Naive B cell (primary cell): Measurements from ENCODE around the gene SPECC1L. TPM values are rescaled to one million over a fixed set of nuclear protein-coding genes. Genes with fewer than 3 reads are reported as not detected.

Experiments
- ATAC-seq, 2 donors: fragments of 150-1000 bp; cut with Tn5 transposase; 2 replicates each; pipeline ENCODE4 v1.10.0; 2021; ENCODE audit warnings: low read depth in 2 of 2, mild to moderate bottlenecking in 2 of 2, moderate library complexity in 2 of 2
- DNase-seq: peaks from one replicate; pipeline ENCODE4 v3.0.0; 2022
- H3K27ac Mint-ChIP-seq, 6 donors: one replicate each; pipeline ENCODE4 v1.8.0; 2020 to 2022; ENCODE audit warnings: mild to moderate bottlenecking in 6 of 6, mixed read lengths in 6 of 6, moderate library complexity in 5 of 6, inconsistent platforms in 2 of 6
- H3K27me3 Mint-ChIP-seq, 3 donors: one replicate each; pipeline ENCODE4 v1.8.0; 2021 to 2022; ENCODE audit warnings: mixed read lengths in 3 of 3, mild to moderate bottlenecking in 1 of 3
- H3K36me3 Mint-ChIP-seq, 2 donors: one replicate each; pipeline ENCODE4 v1.8.0; 2020 to 2022; ENCODE audit warnings: mixed read lengths in 2 of 2, inconsistent platforms in 1 of 2, mild to moderate bottlenecking in 1 of 2
- H3K4me1 Mint-ChIP-seq, 3 donors: one replicate each; pipeline ENCODE4 v1.8.0; 2020 to 2022; ENCODE audit warnings: mixed read lengths in 3 of 3, inconsistent platforms in 1 of 3, mild to moderate bottlenecking in 1 of 3, moderate library complexity in 1 of 3
- H3K4me3 Mint-ChIP-seq, 8 donors: one replicate each; pipeline ENCODE4 v1.8.0; 2020 to 2022; ENCODE audit warnings: mild to moderate bottlenecking in 8 of 8, mixed read lengths in 8 of 8, moderate library complexity in 8 of 8, inconsistent platforms in 2 of 8
- H3K9me3 Mint-ChIP-seq, 7 donors: one replicate each; pipeline ENCODE4 v1.8.0; 2020 to 2022; ENCODE audit warnings: mixed read lengths in 7 of 7, mild to moderate bottlenecking in 5 of 7, inconsistent platforms in 2 of 7, moderate library complexity in 1 of 7
- polyA plus RNA-seq, 6 donors: library from polyadenylated mRNA; unstranded; fragments of 300-500 nt; fragmentation: Illumina TruSeq; gene quantifications; one replicate each; pipeline ENCODE4 v1.2.3, GENCODE V29; 2021; ENCODE audit warnings: low read depth in 6 of 6

SPECC1L gene
- polyA plus RNA-seq, 6 donors from 2014 or later: 1.7 to 29.4 (median 9.7) TPM

DNA sequence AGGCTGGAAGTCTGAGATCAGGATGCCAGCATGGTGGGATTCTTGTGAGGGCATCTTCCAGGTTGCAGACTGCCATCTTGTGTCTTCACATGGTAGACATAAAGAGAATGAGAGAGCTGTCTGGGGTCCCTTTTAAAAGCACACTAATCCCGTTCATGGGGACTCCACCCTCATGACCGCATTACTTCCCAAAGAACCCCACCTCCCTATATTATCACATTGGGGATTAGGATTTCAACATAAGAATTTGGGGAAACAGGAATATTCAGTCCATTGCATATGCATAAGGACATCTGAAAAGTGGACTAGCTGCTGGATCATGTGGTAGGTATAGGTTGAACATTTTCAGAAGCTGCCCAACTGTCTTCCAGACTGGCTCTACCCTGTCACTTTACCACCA, 123.6 kb downstream of the SPECC1L start:
- Mint-ChIP-seq H3K27me3 (no peaks in the 10 kb centered on the region), H3K27ac (no peak overlapping the region), H3K9me3 (no peaks in the 10 kb centered on the region), H3K4me3 (no peak overlapping the region), H3K4me1 (peaks cover 0 to 9% (median 4%) of the 10 kb centered on the region in 3 donors), H3K36me3 (peaks cover 0 to 16% of the 10 kb centered on the region in 2 donors)
- DNase-seq: no peak
- ATAC-seq: no peak

GRCh38 chr22:24398409-24398808, 127.8 kb downstream of the SPECC1L start:
- H3K36me3 Mint-ChIP-seq: peaks cover 0 to 12% of the 10 kb centered on the region in 2 donors
- no peak for DNase-seq
- peaks cover 20 to 25% (median 21%) of the 10 kb centered on the region in 3 donors for H3K4me1 Mint-ChIP-seq
- no peak overlapping the region for H3K4me3 Mint-ChIP-seq
- H3K27ac Mint-ChIP-seq: peak overlapping the region in 1 of 6 donors; percentile 48
- no peaks in the 10 kb centered on the region for H3K9me3 Mint-ChIP-seq
- ATAC-seq: no peak
- no peaks in the 10 kb centered on the region for H3K27me3 Mint-ChIP-seq

DNA sequence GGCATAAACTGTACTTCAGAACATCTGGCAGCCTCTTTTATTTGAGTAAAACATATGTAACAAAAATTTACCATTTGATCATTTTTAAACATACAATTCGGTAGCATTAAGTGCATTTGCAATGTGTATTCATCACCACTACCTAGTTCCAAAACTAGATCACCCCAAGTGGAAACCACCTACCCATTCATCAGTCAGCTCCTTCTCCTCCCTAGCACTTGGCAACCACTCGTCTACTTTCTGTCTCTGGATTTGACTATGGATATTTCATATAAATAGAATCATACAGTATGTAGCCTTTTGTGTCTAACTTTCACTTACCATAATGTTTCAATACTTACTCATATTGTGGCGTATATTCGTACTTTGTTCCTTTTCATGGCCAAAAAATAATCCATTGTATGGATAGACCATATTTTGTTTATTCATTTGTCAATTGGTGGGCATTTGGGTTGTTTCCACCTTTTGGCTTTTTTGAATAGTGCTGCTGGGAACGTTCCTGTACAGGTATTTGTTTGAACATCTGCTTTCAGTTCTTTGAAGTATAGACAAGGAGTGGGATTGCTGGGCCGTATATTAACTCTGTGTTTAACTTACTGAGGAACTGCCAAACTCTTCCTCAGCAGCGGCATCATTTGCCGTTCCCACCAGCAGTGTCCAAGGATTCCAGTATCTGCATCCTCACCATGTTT, 129.5 kb downstream of the SPECC1L start:
- peak overlapping the region in 1 of 8 donors; percentile 66 for H3K4me3 Mint-ChIP-seq
- H3K27me3 Mint-ChIP-seq: no peaks in the 10 kb centered on the region
- no peak for ATAC-seq
- no peak for DNase-seq
- H3K9me3 Mint-ChIP-seq: no peaks in the 10 kb centered on the region
- H3K27ac Mint-ChIP-seq: peak overlapping the region; percentile 5 to 86 (median 76)
- peaks cover 20 to 31% (median 21%) of the 10 kb centered on the region in 3 donors for H3K4me1 Mint-ChIP-seq
- peaks cover 9 to 12% of the 10 kb centered on the region in 2 donors for H3K36me3 Mint-ChIP-seq

- Mint-ChIP-seq H3K4me3 (peak overlapping the region in 4 of 8 donors; percentile 53 to 82 (median 68)), H3K27me3 (no peaks in the 10 kb centered on the region), H3K27ac (peak overlapping the region; percentile 55 to 92 (median 80)), H3K36me3 (peaks cover 7 to 12% of the 10 kb centered on the region in 2 donors), H3K9me3 (no peaks in the 10 kb centered on the region), H3K4me1 (peaks cover 20 to 31% (median 21%) of the 10 kb centered on the region in 3 donors)
- DNase-seq (no peak), ATAC-seq (peak; percentile 50 to 66)
These were observed 130.3 kb downstream of the SPECC1L start for GRCh38 chr22:24400726-24401596.

DNA sequence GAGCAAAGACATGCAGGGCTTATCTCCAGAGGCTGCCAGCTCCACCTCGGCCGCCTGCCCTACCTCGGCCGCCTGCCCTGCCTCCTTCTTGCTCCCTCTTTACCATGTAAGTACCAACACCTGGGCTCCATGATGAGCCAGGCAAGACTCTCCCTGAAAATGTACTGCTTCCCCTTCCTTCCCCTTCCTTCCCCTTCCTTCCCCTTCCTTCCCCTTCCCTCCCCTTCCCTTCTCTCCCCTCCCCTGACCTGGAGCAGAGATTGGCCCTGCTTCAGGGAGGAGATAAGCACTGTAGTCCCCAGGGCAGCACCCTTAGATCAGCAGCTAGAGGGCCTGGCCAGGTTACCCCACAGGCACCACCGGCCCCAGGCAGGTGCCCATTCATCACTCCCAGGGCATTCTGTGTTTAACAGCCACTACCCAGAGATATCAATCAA, 131.3 kb downstream of the SPECC1L start:
- DNase-seq (no peak), ATAC-seq (no peak)
- peak overlapping the region in 3 of 6 donors; percentile 25 to 86 (median 58) for H3K27ac Mint-ChIP-seq
- H3K4me1 Mint-ChIP-seq: peaks cover 20 to 31% (median 21%) of the 10 kb centered on the region in 3 donors
- H3K27me3 Mint-ChIP-seq: no peaks in the 10 kb centered on the region
- no peaks in the 10 kb centered on the region for H3K9me3 Mint-ChIP-seq
- peaks cover 7 to 12% of the 10 kb centered on the region in 2 donors for H3K36me3 Mint-ChIP-seq
- peak overlapping the region in 1 of 8 donors; percentile 60 for H3K4me3 Mint-ChIP-seq

DNA sequence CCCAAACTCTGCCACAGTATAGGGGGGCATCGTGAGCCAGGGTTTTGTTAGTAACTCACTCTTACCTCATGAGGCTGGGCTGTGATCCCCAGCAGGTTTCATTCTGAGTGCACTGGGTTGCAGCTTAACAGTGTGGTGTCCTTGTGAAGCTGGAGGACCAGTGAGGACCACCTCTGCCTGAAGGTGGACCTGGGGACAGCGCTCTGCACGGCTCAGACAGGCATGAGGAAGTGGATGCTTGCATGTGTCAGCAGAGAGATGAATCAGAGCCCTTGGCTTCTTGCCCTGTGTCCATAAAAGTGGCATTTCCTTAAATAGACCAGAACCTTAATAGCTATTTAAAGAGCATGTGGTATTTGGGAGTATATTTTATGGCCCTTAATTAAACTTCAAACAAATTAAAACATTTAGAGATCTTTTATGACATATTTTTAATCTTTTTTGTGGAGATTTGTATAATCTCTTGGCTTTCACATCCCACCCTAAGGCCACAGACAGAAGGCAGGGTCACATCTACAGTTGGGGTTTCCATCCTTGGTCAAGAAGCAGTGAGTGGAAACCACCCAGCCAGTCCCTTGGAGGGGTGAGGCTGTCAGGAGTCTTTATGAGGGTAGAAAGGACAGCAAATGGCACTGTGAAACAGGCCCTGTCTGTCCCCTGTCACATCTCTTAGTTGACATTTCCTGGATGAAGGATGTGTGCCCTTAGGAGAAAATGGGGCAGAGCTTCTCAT, 132.0 kb downstream of the SPECC1L start:
- Mint-ChIP-seq H3K9me3 (no peaks in the 10 kb centered on the region), H3K4me1 (peaks cover 21 to 31% (median 26%) of the 10 kb centered on the region in 3 donors), H3K27me3 (no peaks in the 10 kb centered on the region), H3K36me3 (peaks cover 6 to 12% of the 10 kb centered on the region in 2 donors), H3K4me3 (peak overlapping the region in 1 of 8 donors; percentile 60), H3K27ac (peak overlapping the region in 4 of 6 donors; percentile 25 to 86 (median 48))
- DNase-seq (no peak), ATAC-seq (no peak)

GRCh38 chr22:24403346-24403745, 132.7 kb downstream of the SPECC1L start:
- Mint-ChIP-seq H3K36me3 (peaks cover 0 to 12% of the 10 kb centered on the region in 2 donors), H3K27me3 (no peaks in the 10 kb centered on the region), H3K4me1 (peaks cover 21 to 27% (median 26%) of the 10 kb centered on the region in 3 donors), H3K4me3 (no peak overlapping the region), H3K9me3 (no peaks in the 10 kb centered on the region), H3K27ac (peak overlapping the region in 2 of 6 donors; percentile 32 to 74)
- DNase-seq (no peak), ATAC-seq (no peak)

DNA sequence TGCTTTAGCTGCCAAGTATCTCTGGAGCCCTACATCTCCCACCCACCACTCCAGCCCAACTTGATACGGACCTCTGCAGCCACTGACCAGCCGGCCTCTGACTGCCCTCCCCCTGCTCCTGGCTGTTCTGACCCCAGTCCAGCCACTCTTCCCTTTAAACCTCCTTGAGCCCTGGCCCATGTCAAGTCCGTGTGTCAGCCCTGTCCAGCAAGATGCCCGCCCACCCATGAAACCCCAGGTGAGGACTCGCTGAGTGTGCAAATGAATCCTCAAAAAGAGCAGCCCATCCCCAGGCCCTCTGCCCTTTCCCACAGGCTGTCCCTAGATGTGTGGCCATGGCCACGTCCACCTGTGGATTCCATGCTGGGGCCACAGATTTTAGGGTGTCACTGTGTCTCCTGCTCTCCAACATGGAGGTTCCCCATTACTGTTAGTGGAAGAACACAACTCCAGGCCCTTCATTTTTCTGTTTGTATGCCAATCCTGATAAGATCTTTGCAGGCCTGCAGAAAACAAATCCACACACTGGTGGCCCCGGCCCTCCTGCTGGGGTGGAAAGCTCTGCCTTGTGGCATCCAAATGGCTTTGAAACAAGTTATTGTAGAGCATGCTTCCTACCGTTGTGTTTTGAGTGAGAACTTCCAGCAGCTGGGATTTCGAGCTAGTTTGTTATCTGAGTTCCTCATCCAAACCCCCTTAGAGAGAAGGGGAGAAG, 134.1 kb downstream of the SPECC1L start:
- Mint-ChIP-seq H3K36me3 (peaks cover 0 to 12% of the 10 kb centered on the region in 2 donors), H3K27ac (peak overlapping the region in 1 of 6 donors; percentile 31), H3K27me3 (no peaks in the 10 kb centered on the region), H3K9me3 (no peaks in the 10 kb centered on the region), H3K4me1 (peaks cover 18 to 27% (median 26%) of the 10 kb centered on the region in 3 donors), H3K4me3 (peak overlapping the region in 1 of 8 donors; percentile 9)
- ATAC-seq (no peak), DNase-seq (no peak)

DNA sequence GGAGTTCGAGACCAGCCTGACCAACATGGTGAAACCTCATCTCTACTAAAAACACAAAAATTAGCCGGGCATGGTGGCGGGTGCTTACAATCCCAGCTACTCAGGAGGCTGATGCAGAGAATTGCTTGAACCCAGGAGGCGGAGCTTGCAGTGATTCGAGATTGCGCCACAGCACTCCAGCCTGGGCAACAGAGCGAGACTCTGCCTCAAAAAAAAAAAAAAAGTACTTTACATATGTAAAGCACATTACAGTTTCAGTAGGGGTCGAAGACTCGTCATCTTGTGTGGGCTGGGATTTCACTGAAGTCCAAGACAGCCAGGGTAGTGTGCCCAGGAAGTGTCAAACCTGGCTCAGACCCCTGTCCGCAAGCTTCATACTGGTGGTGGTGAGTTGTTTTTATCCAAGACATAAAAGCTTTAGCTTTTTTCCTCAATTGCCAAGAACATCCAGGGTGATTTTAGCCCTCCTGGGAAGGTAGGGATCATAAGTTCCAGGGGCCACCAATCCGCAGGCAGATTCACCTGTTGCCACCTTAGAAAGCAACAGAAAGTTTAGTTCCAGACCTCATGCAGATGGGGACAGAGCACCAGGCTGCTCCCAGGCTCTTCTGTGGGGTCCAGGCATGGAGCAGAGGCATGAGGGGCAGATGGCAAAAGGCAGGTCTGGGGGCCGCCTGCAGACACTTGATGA, 135.1 kb downstream of the SPECC1L start:
- ATAC-seq: no peak
- H3K4me1 Mint-ChIP-seq: peaks cover 9 to 18% (median 17%) of the 10 kb centered on the region in 3 donors
- H3K27ac Mint-ChIP-seq: peak overlapping the region in 1 of 6 donors; percentile 28
- DNase-seq: no peak
- no peaks in the 10 kb centered on the region for H3K9me3 Mint-ChIP-seq
- H3K27me3 Mint-ChIP-seq: no peaks in the 10 kb centered on the region
- H3K36me3 Mint-ChIP-seq: peaks cover 0 to 12% of the 10 kb centered on the region in 2 donors
- no peak overlapping the region for H3K4me3 Mint-ChIP-seq

DNA sequence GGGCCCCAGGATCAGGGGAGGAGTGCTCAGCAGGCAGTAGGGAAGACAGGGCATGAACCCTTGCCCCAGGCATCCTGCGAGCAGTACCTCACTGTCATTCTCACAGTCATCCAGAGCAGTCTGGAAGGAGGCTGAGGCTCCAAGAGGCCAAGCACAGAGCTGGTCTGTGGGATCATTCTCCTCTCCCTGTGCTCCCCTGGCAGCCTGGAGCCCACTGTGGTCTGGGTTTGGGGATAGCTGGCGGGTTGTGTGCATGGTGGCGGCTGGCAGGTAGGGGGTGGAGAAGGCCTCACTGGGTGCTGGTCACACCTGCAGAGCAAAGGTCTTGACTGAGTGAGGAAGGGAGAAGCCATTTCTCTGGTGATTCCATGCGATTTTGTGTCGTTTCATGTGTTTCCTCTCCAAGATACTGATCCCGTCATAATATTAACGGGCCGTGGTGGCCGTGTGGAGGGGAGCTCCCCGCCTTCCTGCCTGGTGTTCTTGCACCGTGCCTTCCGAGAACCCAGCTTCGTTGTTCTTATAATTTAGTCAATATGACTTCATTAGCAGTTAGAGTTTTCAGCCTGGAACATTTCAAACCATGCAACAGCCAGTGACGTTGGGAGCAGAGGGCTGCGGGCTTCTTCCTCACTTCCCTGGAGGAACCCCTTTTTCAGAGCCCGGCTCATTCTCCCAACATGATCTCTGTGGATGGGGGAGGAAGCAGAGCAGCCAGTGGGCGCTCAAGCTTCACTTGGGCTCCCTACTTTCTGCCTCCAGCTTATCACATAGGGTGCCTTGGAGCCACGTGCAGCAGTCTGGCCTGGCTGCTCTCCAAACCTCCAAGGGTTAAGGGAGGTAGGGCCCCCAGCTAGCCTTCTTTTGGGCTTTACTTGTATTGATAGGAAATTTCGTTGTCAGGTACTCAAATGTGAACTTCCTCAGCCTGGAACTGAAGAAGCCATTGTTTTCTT, 136.0 kb downstream of the SPECC1L start:
- peaks cover under 1 to 11% (median 9%) of the 10 kb centered on the region in 3 donors for H3K4me1 Mint-ChIP-seq
- H3K4me3 Mint-ChIP-seq: no peak overlapping the region
- DNase-seq (no peak), ATAC-seq (no peak)
- H3K36me3 Mint-ChIP-seq: peaks cover 0 to 12% of the 10 kb centered on the region in 2 donors
- H3K27me3 Mint-ChIP-seq: no peaks in the 10 kb centered on the region
- peak overlapping the region in 2 of 6 donors; percentile 59 to 69 for H3K27ac Mint-ChIP-seq
- no peaks in the 10 kb centered on the region for H3K9me3 Mint-ChIP-seq

GRCh38 chr22:24407278-24407665, 136.6 kb downstream of the SPECC1L start:
- Mint-ChIP-seq H3K4me1 (peaks cover 0 to 8% (median 6%) of the 10 kb centered on the region in 3 donors), H3K36me3 (peaks cover 0 to 12% of the 10 kb centered on the region in 2 donors), H3K27ac (peak overlapping the region in 2 of 6 donors; percentile 59 to 69), H3K4me3 (no peak overlapping the region), H3K9me3 (no peaks in the 10 kb centered on the region), H3K27me3 (no peaks in the 10 kb centered on the region)
- ATAC-seq: no peak
- DNase-seq: no peak
